Stimulated activated CD4-positive, alpha-beta T cell treated with anti-CD3 and anti-CD28 coated beads, Interleukin-2, amount 100 ng/mL, for 48 hours (primary cell): ENCODE data around the gene FTCD.
"Not testable (repeated sequence)": the region's sequence is repeated elsewhere in the genome, so short reads cannot be mapped to it uniquely, and the experiment has no call there.

Source experiments
- DNase-seq, 2 donors: peaks; one replicate each; pipeline ENCODE4 v3.0.0-alpha.2; 2020

Gene FTCD

GRCh38 chr21:46108827-46109312 lies 46.5 kb downstream of the FTCD start:
- no peak for DNase-seq

- DNase-seq: not testable (repeated sequence)
Observed at GRCh38 chr21:46107376-46107775, 48.0 kb downstream of the FTCD start.

DNA sequence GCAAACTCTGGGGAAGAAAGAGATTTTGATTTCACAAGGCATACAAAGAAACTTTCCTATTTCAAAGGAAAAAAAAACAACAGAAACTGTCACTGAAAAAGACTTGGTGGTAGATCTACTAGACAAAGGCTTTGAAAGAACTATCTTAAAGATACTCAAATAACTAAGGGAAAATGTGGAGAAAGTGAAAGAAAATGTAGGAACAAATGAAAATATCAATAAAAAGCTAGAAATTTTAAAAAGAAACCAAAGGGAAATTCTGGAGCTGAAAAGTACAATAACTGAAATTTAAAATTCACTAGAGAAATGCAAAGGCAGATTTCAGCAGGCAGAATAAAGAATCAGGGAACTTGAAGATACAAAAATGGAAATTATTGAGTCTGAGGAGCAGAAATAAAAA lies 51.3 kb downstream of the FTCD start:
- no peak for DNase-seq

- DNase-seq: no peak
Observed at GRCh38 chr21:46100906-46101305, 54.5 kb downstream of the FTCD start.

- DNase-seq: no peak
Observed at GRCh38 chr21:46100426-46100825, 55.0 kb downstream of the FTCD start.

GRCh38 chr21:46100020-46100419 lies 55.4 kb downstream of the FTCD start:
- DNase-seq: no peak

GRCh38 chr21:46099476-46099875 lies 55.9 kb downstream of the FTCD start:
- DNase-seq: no peak

GRCh38 chr21:46098303-46099141 lies 56.9 kb downstream of the FTCD start:
- DNase-seq: no peak

- DNase-seq: peak; percentile 21 to 56
Observed at GRCh38 chr21:46097336-46098293, 57.8 kb downstream of the FTCD start, which contains the start of gene COL6A2. Gene COL6A2, plus strand, starts transcription at chr21:46098112.

- no peak for DNase-seq
Observed at GRCh38 chr21:46096596-46097335, 58.6 kb downstream of the FTCD start.

GRCh38 chr21:46095814-46096595 lies 59.4 kb downstream of the FTCD start:
- DNase-seq: no peak

- no peak for DNase-seq
Observed at GRCh38 chr21:46095083-46095719, 60.2 kb downstream of the FTCD start.

GRCh38 chr21:46094401-46095082 lies 60.8 kb downstream of the FTCD start:
- DNase-seq: no peak

DNA sequence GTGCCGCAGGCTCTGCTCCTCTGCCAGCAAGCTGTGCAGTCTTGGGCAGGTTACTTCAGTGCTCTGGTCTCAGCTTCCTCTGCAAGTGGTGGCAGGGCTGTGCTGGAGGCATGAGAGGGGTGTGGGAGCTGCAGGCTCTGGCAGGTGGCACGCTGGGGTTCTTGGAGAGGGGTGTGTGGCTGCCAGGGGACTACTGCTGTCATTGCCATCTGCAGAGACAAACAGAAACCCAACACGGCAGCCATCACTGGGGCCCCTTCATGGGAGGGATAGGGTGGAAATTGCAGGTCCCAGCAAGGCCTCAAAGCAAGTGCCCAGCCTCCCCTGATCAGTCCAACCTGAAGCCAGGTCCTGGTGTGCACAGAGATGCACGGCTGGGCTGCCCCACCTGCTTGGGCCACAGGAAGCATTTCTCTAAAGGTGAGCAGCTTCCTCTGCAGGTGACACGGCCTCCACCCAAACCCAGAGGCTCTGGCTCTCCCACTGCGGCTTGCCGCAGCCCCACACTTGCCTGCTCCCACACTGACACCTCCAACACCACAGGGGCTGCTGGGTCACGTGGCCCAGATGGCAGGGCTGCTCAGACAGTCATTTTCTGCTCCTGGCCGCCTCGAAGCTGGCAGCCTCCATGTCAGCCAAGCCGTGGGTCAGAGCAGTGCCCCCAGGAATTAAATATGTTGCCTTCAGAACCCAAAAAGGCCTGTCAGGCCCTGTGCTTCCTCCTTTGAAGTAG lies 61.5 kb downstream of the FTCD start:
- no peak for DNase-seq

DNA sequence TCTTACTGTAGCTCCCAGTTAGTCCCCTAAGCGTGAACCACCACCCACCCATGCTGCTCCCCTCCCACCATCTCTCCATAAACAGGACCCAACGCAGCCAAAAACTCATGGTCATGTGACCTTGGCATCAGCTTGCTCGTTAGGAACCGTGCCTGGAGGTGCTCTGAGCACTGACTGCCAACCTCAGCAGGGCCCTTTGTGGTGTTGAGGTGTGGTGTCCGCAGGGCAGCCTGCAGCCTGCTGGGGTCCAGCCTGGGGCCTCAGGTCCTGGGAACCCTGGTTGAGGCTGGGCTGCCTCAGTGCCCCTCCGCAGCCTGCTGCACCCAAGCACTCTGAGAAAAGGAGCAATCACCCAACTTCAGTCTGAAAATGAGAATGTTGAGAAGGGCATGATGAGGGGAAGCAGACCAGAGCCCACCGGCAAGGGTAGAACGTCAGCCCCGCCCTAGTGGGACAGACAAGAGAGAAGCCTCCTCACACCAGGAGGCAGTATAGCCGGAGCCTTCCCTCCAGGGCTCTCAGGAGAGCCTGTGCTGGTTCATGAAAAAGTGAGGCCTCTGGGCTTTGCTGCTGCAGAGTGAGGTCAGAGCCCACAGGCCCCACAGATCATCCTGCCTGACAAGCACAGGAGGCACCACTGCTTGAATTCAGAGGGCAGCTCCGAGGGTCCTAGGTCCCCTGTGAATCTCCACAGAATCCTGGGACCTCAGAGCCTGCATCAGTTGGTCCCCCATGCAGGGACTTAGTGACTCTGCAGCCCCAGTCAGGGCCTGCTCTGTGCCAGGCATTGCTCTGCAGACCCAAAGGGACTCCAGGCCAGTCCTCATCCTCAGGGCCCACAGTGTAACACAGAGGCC lies 62.3 kb downstream of the FTCD start:
- no peak for DNase-seq

- DNase-seq: no peak
Observed at GRCh38 chr21:46092026-46092764, 63.2 kb downstream of the FTCD start.

DNA sequence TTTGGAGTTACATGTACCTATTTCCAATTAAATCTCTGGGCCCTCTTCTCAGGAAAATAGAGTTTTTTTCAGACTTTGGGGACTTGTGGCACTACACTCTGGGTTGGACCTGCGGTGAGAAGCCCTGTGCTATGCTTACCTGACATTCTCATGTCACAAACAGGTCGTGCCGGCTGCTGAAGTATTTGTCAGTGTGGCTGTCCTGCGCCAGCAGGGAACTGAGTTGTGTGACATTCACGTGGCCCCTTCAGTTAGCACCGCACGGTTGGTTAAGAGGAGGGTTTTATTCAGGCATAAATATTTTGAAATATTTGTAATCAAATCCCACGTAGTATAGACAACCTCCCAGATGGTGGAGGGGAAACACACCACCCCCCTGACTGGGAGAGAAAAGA lies 63.8 kb downstream of the FTCD start:
- no peak for DNase-seq

- DNase-seq: no peak
Observed at GRCh38 chr21:46091118-46091517, 64.3 kb downstream of the FTCD start.
